Keratinocyte (primary cell): Measurements from ENCODE around the gene RGS7BP. TPM values are rescaled to one million over a fixed set of nuclear protein-coding genes. Genes with fewer than 3 reads are reported as not detected.

Source experiments
- DNase-seq: peaks from one replicate; pipeline ENCODE4 v3.0.0-alpha.2; 2011; ENCODE audit warnings: low read depth, missing footprints, low spot score
- FAIRE-seq: peaks from 2 replicates; lab custom pipeline; 2011; peaks lifted over from hg19 to GRCh38; lab: Jason Lieb, UNC
- H2AFZ ChIP-seq: 2 replicates; pipeline ENCODE4 v1.6.0; 2012; ENCODE audit warnings: low read length, control low read depth, inconsistent platforms; ENCODE audit not compliant: control insufficient read depth
- H3K27ac ChIP-seq: 2 replicates; pipeline ENCODE4 v1.5.1; 2011; ENCODE audit warnings: low read length; ENCODE audit not compliant: control insufficient read depth, insufficient read depth
- H3K27me3 ChIP-seq: 3 replicates; pipeline ENCODE4 v1.6.0; 2011; ENCODE audit warnings: low read length; ENCODE audit not compliant: control insufficient read depth, insufficient read depth; ENCODE audit errors: extremely low read depth
- H3K36me3 ChIP-seq, 2 experiments: 2 replicates in 1 of 2; 3 replicates in 1 of 2; pipeline ENCODE4 v1.5.1; 2011; ENCODE audit warnings: low read length in 2 of 2, mild to moderate bottlenecking in 1 of 2; ENCODE audit not compliant: control insufficient read depth in 2 of 2, insufficient read depth in 2 of 2; ENCODE audit errors: extremely low read depth in 1 of 2
- H3K4me1 ChIP-seq: 3 replicates; pipeline ENCODE4 v1.5.1; 2011; ENCODE audit warnings: low read length; ENCODE audit not compliant: control insufficient read depth, insufficient read depth; ENCODE audit errors: extremely low read depth
- H3K4me2 ChIP-seq: 3 replicates; pipeline ENCODE4 v1.6.0; 2011; ENCODE audit warnings: low read depth, low read length; ENCODE audit not compliant: control insufficient read depth, insufficient read depth; ENCODE audit errors: extremely low read depth
- H3K4me3 ChIP-seq, 3 experiments: fragments of 200-600 bp in 1 of 3; sonication (generic) in 1 of 3; 2 replicates in 2 of 3; 3 replicates in 1 of 3; pipeline ENCODE4 v1.5.1; 2011 to 2016; ENCODE audit warnings: low read length in 3 of 3, mild to moderate bottlenecking in 3 of 3, control low read depth in 2 of 3, inconsistent platforms in 1 of 3, low read depth in 1 of 3, mixed read lengths in 1 of 3, mixed run types in 1 of 3, moderate library complexity in 1 of 3; ENCODE audit not compliant: control insufficient read depth in 2 of 3, insufficient read depth in 2 of 3; ENCODE audit errors: extremely low read depth in 1 of 3
- H3K79me2 ChIP-seq: 2 replicates; pipeline ENCODE4 v1.6.0; 2012; ENCODE audit warnings: low read length; ENCODE audit not compliant: control insufficient read depth, insufficient read depth
- H3K9ac ChIP-seq: 3 replicates; pipeline ENCODE4 v1.6.0; 2011; ENCODE audit warnings: low read length; ENCODE audit not compliant: control insufficient read depth, insufficient read depth; ENCODE audit errors: extremely low read depth
- H3K9me1 ChIP-seq: 3 replicates; pipeline ENCODE4 v1.6.0; 2011; ENCODE audit warnings: low read length; ENCODE audit not compliant: control insufficient read depth, insufficient read depth; ENCODE audit errors: extremely low read depth
- H3K9me3 ChIP-seq: 2 replicates; pipeline ENCODE4 v1.5.1; 2012; ENCODE audit warnings: low read depth, low read length; ENCODE audit not compliant: control insufficient read depth
- H4K20me1 ChIP-seq: 3 replicates; pipeline ENCODE4 v1.6.0; 2011; ENCODE audit warnings: low read length; ENCODE audit not compliant: control insufficient read depth, insufficient read depth; ENCODE audit errors: extremely low read depth
- EZH2 ChIP-seq: IDR thresholded peaks from one replicate; pipeline ENCODE4 v1.6.1; 2012; ENCODE audit warnings: inconsistent platforms, mild to moderate bottlenecking, low read length, moderate library complexity
- dilution Hi-C: fragments of 300-500 bp; cut with MboI; formaldehyde crosslinking; loops from one replicate; pipeline ENCODE4 v1.7.0; 2020; ENCODE audit warnings: low sequenced_read_pairs; ENCODE audit not compliant: extremely low pct_ligation_motif_present
- polyA plus RNA-seq, 5 experiments: library from polyadenylated mRNA; depleted of rRNA in 3 of 5; stranded (reverse) in 3 of 5; stranded (forward) in 1 of 5; unstranded in 1 of 5; fragments of >200 nt; gene quantifications; 1 replicate in 1 of 5; 2 replicates in 3 of 5; 3 replicates in 1 of 5; pipeline versions ENCODE4 v1.2.1 to v1.2.3, GENCODE V29; 2011 to 2012; ENCODE audit warnings: missing spikeins in 2 of 5, low read depth in 1 of 5, low replicate concordance in 1 of 5
- small RNA-seq, 3 experiments: library from RNA; depleted of rRNA; stranded (forward); fragments of <200 nt; gene quantifications; one replicate each; pipeline ENCODE3, GENCODE V24; 2012; ENCODE audit warnings: low read depth in 3 of 3, low replicate concordance in 1 of 3; ENCODE audit not compliant: insufficient read length in 3 of 3
- TF ChIP-seq, protein P1 (sequence below), 3 experiments: IDR thresholded peaks in 1 of 3; conservative IDR thresholded peaks in 1 of 3; optimal IDR thresholded peaks in 1 of 3; 2 replicates in 2 of 3; 3 replicates in 1 of 3; pipeline versions ENCODE3 to v1.5.1; 2011; ENCODE audit warnings: low read length in 3 of 3, mild to moderate bottlenecking in 3 of 3, moderate library complexity in 2 of 3, control low read depth in 1 of 3, inconsistent platforms in 1 of 3; ENCODE audit not compliant: insufficient read depth in 2 of 3; ENCODE audit errors: extremely low read depth in 1 of 3

The RGS7BP gene
- polyA plus RNA-seq, 1 donor (not counting 4 experiments of a cell fraction or from before 2014, with no cell fraction given) = not detected

DNA sequence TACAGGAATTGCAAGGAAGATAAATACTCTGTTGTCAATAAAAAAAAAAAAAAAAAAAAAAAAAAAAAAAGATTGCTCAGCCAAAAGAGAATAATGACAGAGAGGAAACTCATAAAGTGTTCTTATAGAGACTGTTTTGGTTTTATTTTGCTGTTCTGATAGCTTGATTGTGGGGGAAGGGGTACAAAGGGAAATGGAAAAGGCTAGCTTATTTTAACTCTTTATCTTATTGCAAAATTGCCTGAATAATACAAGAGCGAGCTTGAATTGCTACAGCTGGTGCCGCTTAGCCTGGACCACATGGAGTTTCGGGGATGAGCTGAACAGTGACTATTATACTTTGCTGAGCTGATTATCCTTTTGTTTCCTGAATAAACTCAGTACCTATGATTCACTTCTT is 153.5 kb downstream of the RGS7BP start:
- Histone ChIP-seq H2AFZ (no peak overlapping the region), H3K9ac (no peak overlapping the region), H3K36me3 (no peaks in the 10 kb centered on the region), H3K4me3 (no peak overlapping the region), H3K79me2 (no peaks in the 10 kb centered on the region), H4K20me1 (no peaks in the 10 kb centered on the region), H3K27me3 (peaks cover 15% of the 10 kb centered on the region), H3K27ac (no peak overlapping the region), H3K9me1 (no peaks in the 10 kb centered on the region), H3K9me3 (no peaks in the 10 kb centered on the region), H3K4me1 (no peaks in the 10 kb centered on the region), H3K4me2 (no peak overlapping the region)
- DNase-seq = no peak
- TF ChIP-seq, protein P1, sequence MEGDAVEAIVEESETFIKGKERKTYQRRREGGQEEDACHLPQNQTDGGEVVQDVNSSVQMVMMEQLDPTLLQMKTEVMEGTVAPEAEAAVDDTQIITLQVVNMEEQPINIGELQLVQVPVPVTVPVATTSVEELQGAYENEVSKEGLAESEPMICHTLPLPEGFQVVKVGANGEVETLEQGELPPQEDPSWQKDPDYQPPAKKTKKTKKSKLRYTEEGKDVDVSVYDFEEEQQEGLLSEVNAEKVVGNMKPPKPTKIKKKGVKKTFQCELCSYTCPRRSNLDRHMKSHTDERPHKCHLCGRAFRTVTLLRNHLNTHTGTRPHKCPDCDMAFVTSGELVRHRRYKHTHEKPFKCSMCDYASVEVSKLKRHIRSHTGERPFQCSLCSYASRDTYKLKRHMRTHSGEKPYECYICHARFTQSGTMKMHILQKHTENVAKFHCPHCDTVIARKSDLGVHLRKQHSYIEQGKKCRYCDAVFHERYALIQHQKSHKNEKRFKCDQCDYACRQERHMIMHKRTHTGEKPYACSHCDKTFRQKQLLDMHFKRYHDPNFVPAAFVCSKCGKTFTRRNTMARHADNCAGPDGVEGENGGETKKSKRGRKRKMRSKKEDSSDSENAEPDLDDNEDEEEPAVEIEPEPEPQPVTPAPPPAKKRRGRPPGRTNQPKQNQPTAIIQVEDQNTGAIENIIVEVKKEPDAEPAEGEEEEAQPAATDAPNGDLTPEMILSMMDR (optimal IDR thresholded peaks at IDR 0.05 in 1 of 3, IDR thresholded peaks at IDR 0.05 in 1 of 3, conservative IDR thresholded peaks at IDR 0.05 in 1 of 3; ENCODE audit: extremely low read depth in 1 of 3, insufficient read depth in 2 of 3, low read length in 3 of 3) = no peak
- no peak for TF ChIP-seq EZH2
- no peak for FAIRE-seq
- dilution Hi-C loops = no loop called here

Small RNAs within 50 kb of the gene (small RNA-seq; reads per million reads assigned to genes)
- 0 reads per million in 3 experiments for gene RN7SL169P
- gene RNU6-294P = 0 reads per million in 3 experiments

Other genes with a start within 250 kb of the RGS7BP start
- gene SHISAL2B, start 184.5 kb downstream of the RGS7BP start, polyA plus RNA-seq = not detected in 3 replicates